ENCODE data around the gene PCCA.
"Not testable (repeated sequence)": the region's sequence is repeated elsewhere in the genome, so short reads cannot be mapped to it uniquely, and the experiment has no call there.

PCCA gene

DNA sequence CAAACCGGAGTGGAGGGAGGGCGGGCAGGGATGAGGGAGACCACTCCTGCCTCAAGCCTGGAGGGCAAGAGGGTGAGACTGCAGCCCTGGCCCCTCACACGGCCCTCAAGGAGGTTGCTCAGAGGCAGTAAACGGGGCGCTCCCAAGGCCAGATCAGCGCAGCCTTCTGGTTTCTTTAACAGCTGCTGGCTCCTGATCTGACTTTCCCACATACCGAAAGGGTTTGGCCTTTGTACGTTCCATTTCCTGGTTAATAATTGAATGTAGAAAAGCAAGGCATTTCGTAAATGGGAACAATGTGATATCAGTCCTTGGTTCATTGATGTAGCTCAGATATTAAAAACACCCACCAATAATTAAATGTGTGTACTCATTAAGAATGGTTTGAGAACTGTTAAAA, 428.2 kb downstream of the PCCA start:
- no peak for DNase-seq

DNA sequence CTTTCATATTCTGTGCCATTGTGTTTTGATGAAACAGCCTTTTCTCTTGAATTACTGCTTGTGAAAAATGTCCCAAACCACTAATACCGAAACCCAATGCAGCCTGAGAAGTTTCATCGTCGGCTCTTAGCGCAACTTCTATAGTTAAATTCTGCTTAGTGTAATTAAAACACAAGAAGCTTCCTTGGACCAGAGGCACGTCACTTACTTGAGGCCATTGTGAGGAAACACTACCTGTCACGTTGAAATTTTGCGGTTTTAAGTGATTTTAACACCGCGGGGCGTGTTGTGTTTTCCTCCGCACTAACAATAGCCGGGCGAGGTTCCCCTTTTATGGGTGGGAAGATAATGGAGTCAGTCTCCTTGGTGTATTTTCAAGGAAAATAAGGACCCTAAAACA, 428.8 kb downstream of the PCCA start:
- DNase-seq: no peak

DNA sequence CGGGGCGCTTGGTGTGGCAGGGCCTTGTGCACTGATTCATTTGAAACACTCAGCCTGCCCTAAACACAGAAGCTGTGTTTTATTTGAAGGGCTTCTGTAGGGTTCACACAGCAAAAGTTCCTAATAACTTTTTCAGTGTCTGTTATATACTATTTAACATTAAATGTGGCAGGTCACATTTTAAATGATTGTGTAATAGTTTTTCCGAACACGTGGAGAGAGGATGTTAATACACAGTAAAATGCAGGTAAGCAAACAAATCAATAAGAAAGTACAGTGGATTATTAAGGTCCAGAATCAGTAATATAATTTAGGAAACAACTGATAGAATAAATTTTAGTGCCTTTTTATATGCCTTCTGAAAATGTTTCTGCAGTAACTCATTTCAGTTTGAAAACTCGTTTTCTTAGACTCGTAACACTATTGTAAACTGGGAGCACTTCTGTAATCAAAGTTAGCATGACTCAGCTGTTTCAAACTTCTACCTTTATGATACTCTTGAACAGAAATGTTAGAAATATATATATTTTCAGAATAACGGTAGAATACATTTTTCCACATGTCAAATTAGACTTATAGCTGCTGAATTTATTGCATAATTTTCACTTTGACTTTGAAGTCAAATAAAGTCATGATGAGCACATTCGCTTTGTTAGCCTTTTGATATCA, 429.6 kb downstream of the PCCA start:
- no peak for DNase-seq

DNA sequence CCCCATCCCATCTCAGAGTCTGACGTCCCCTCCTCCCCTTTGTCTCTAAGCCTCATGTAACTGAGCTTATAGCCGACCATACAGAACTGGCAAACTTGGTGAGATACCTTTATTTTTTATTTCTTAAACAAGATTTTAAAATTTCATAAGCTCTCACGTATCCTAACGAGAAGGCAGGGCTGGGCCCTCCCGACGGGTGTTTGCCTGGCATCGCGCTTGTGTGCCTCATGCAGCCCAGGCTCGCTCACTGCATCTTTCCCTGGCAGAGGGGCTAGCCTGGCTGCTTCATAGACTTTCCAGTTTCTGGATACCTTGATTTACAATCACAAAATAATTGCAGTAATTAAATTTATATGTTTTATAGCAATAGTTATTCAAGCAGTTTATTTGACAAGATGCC, 430.7 kb downstream of the PCCA start:
- DNase-seq: no peak

DNA sequence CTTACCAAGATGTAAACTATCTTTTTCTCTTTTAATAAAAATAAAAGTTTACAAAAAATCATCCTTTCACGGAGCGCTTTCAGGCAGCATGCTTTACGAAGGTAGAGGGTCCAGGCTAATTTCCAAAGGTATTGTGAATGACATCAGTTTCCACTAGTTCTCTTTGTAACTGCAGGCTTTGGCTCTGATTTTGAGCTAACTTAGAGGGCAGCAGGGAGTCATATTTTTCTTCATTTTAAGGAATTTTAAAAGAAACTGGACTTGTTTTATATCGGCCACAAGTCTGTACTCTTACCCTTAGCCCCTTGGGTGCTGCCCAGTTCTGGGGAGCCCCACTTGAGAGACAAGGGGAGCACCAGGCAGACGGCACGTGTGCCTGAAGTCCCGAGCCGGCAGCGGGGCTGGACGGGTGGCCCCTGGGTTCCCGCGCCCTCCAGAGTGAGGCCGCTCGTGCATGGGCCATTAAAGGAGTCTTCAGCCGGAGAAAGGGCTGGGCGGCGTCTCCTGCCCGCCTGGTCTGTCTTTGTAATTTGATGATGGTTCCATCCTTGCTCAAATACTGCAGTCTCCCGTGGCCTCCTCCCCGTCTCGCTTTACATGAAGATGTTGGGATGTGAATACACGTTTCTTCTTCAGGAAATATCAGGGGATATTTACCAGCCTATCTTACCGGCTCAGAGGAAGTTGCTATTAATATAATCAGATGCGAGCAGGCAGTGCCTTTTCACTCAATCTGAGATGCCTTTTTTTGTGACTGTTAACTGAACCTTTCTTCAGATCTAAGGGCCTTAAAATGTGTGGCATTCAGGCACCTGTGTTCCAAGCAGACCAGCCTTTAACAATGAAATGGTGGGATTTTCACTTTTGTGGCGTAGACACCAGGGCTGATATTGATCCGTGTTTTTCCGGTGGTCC, 432.3 kb downstream of the PCCA start:
- DNase-seq: no peak

DNA sequence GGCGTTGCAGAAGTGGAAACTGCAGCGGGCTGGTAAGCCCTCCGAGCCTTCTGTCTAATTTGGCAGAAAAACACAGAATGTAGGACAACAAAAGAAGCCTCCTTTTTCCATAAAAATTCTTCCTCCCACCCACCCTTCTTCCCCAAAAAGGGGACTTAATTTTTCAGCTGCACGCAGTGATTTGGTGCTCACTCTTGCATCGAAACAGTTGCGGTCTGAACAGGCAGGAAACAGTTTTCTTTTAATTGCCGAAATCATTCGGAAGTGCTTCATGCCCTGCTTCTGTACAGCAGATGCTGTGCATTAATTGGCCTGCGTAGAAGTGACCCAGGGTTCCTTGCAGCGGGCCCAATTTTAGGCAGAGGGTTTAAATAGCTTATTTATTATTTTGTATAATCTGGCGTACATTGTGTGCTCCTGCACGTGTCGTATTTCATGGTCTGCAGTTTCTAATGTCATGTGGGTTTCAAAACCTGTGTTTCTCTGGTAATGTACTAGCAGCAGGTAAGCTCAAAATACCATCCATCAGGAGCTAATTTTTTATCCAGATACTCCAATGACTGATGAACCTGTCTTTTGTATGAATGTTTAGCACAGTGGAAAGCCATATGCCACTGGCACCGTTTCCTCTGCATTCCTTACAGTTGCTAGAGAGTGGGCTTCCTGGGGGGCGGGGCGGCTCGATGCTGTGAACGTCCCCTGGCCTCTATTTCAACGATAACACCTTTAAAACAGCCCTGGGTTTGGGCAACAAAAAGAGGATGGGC, 433.1 kb downstream of the PCCA start:
- no peak for DNase-seq

DNA sequence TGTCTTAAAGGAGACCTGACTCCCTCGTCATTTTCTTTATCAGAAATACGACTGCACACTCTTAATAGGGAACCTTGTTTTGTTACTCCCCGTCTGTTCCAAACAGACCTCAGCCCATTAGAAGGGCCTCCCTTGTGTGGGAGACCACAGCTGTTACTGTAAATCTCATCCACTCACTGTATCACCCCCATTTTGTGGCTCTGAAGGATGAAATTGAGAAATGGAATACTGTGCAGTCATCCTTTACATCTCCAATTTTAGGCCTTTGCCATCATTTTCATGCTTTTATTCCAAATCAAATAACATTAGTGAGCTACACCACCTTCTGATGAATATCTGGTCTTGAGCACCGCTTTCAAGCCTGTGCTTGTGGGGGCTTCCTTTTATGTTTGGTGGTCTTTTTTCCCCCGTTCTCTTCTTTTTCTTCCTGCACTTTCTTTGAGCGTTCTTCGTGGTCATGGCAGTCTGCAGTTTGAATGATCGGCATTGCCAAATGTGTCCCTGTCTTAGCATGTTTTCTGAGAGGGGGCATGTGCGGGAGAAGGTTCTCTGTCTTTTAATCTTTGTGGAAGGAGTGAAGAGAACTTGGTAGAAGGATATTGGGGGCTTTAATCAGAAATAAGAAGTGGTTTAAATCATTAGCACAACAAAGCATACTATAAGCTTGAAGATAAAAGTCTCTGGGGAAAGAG, 433.9 kb downstream of the PCCA start:
- DNase-seq: no peak

DNA sequence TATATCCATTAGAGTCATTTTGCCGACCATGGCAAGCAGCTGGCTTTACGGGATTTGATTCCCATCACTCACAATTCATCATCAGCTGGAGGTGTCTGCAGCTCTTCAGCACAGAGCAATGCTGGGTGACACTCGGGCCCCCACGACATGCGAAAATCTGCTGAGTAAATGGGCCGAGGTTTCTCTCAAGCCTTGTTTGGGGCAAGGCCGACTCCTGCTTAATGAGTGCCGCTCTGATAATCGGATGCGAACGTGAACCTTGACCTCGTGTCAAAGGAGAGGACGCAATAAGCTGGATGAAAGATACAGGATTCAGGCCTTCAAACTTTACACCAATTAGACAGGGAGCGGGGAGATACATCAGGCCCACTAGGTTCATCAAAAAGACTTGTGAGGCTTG, 434.5 kb downstream of the PCCA start:
- DNase-seq: no peak

DNA sequence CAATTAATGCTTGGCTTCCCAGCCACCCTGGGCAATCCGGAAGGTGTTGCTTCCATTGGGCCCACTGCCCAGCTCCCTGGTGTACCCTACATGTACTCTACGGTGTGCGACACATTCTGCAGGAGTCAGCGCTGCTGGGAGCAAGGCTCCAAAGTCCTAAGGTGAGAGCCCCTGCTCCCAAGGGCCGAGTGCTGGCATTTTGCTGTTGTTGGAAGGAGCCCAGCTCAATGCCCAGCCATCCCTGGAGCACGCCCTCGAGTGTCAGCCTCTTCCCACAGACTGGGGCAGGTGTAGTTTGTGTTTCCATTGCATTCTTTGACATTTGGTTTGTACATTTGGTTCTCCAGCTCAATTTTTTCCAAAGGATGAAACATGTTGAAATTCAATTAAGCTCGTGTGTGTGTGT, 435.1 kb downstream of the PCCA start:
- DNase-seq: no peak

DNA sequence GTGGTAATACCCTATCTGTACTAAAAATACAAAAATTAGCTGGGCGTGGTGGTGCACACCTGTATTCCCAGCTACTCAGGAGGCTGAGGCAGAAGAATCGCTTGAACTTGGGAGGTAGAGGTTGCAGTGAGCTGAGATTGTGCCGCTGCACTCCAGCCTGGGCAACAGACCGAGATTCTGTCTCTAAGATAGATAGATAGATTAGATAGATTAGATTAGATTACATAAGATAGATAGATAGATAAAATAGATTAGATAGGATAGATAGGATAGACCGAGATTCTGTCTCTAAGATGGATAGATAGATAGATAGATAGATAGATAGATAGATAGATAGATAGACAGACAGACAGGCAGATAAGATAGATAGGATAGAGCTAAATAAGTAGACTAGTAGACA, 435.8 kb downstream of the PCCA start:
- not testable (repeated sequence) for DNase-seq

DNA sequence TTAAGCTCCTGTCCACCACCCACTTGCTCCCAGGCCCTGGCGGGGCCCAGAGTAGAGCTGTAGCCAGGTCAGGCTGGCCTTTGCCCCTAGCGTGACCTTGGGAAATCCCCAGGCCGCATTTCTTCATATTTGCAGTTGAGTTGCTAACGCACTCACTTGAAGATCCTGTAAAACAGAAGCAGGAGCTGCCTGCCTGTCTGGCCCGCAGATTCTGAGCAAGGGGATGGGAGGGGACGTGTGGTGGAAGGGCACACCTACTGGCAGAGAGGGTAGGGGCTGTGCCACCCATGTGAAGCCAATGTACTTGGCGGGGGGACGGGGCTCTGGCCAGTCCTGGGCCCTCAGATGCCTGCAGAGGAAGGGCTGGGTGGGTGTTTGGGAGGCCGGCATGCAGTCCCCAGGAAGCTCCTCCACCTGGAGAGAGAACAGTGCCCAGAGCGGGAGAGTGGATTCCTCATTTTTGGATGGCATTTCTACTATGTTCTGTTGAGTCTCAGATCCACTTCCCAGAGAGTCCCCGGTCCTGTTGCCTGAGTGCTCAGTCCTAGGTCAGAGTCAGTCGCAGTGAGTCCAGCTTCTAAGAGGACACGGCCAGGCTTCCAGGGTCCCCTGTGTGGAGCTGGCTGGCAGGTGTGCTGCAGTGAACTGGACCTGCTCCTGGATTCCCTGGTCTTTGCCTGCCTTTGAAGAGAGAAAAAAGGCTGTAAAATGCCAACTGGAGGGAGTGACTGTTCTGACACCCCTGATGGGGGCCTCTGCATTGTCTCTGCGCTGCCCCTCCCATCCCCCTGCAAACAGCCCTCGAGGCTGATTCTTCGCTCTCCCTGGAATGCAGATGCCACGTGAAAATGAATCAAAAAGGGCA, 436.8 kb downstream of the PCCA start:
- no peak for DNase-seq

DNA sequence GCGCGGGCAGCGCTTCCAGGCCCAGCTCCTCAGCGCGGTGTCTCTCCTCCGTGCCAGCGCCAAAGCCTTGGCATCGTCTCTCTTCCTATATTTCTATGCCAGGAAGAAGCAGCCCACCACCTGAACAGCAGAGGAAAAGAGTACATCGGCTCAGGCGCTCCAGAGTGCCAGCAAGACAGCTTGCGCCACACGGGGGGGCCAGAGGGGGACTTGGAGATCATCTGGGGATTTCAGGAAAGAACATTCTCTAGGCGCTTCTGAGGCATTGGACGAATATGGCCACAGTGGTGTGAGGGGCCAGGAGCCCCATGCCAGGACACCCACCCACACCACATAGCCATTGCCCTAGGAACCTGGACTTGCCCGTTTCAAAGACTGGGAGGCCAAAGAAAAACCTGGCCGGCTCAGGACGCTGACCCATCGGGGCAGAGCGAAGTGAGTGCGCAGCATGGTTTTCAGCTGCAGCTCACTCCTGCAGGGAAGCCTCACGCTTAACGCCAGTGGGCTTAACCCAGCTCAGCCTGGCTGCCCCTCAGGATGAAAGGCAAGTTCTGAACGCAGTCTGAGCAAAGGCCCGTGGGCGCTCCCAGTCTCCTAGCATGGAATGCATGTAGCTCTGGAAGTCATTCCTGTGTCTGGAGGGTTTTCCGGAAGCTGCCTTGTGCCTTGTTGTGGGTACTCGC, 437.6 kb downstream of the PCCA start:
- no peak for DNase-seq

DNA sequence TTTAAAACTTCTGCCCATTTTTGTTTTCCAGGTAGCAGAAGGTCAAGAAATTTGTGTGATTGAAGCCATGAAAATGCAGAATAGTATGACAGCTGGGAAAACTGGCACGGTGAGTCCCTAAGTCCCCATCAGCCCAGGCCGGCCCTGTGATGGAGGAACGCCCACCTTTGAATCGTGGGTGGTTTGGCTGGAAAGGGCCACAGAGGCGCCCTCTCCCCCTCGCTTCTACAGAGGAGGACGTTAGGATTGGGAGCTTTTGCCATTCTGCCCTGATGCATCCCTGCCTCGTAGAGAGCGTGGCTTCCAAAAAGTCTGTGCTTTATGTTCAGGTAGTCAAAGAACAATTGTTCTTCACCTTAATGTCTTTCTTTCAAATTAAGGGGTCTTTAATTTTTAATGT, 438.8 kb downstream of the PCCA start:
- no peak for DNase-seq

DNA sequence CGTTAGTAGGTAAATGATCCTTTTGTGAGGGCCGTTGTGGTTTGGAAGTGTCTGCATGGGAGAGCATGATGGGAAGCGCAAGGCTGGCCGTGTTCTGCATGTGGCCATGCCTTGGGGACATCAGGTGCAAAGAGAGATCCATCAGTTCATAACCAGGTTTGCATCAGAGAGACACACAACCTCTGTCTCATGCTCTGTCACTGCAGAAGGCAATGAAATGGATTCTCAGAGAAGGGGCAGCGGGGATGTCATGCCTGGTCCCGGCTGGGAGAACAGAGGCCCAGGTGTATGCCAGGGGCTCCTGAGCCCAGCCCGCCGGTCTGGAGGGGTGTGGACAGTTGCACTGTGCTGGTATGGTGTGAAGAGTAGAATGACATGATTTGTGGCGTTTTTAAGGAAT, 439.5 kb downstream of the PCCA start:
- DNase-seq: no peak

DNA sequence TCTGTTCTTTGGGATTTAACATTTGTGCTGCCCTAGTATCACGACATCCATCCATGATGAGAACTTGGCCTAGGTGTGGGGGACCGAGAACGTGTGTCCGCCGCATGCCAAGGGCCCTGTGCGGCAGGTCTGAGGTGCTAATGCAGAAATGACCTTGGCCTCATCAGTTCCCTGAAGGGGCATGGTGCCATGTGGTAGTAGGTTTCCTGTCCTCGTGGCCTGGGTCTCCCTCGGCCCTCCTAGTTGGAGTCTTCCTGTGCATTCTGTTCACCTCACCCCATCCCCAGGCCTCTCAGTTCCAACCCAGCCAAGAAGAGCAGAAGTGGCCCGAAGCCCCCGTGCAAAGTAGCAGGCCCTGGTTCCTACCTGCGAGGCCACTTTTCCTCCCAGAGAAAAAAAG, 439.9 kb downstream of the PCCA start:
- no peak for DNase-seq

DNA sequence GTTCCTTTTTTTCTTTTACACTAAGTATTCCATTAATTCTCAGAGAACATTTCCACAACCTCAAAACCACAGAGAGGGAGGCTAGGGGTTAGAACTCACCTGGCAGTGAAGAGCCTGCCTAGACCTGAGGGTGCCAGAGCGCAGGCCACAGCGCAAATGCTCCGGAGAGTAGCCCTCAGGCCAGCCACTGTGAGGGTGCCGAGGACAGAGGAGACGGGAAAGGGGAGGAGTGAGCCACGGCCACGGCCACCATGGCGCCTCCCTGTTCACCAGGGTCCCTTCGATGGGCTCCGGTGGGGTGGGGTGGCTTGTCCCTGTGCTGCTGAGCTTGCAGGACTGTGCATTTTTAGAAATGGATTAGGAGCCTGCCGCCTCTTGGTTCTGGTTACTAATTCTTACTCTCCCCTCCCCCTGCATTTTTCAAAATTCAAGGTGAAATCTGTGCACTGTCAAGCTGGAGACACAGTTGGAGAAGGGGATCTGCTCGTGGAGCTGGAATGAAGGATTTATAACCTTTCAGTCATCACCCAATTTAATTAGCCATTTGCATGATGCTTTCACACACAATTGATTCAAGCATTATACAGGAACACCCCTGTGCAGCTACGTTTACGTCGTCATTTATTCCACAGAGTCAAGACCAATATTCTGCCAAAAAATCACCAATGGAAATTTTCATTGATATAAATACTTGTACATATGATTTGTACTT, 440.9 kb downstream of the PCCA start:
- no peak for DNase-seq

DNA sequence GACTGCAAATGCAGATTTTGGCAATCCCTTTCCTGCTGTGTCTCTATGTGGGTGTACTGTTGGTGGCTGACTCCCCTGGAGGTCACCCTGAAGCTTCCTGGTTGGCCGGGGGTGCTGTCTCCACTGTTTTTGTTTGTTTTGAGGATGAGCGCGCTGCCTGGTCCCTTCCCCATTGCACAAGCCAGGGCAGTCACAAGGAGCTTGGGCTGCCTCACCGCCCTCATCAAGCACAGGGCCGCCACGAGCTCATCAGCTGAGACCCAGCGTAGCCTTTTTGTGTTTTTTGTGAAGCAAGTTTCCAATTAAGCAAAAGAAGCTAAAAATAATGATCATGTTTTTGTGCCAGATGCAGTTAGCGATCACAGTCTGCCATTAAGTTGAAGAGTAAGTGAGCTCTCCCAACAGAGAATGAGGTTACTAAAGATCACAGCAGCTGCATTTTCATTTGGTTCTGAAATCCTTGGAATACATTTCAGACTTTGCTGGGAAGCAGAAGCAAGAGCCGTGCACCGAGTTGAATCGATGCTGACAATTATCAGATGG, 441.8 kb downstream of the PCCA start:
- DNase-seq: no peak

DNA sequence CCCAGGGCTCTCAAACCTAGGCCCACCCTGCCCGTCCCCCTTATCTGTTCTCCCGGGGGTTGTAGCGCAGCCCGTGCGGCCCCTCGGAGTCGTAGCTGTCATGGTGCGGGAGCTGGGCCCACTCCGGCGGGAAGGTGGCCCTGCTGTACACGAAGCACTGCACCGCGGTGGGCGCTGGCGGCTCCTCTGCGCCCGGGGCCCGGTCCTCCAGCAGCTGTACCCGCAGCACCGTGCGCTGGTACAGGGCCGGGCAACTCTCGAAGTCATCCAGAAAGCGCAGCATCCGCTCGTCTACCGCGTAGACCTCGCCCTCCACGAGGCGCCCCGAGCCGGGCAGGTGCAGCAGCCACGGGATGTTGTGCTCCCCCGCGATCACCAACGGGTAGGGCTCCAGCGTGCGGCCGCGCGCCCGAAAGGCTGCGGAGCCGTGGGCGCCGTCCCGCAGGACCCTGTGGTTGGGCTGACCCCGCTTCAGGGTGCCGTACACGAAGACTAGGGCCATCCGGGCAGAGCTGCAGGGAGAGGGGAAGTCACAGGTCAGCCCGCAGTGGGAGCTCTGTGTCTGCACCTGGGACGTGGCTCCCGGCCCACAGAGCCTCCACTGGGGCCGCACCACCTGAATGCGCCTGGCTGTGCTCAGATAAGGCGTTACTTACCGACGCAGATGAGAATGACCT, 443.3 kb downstream of the PCCA start:
- DNase-seq: no peak

DNA sequence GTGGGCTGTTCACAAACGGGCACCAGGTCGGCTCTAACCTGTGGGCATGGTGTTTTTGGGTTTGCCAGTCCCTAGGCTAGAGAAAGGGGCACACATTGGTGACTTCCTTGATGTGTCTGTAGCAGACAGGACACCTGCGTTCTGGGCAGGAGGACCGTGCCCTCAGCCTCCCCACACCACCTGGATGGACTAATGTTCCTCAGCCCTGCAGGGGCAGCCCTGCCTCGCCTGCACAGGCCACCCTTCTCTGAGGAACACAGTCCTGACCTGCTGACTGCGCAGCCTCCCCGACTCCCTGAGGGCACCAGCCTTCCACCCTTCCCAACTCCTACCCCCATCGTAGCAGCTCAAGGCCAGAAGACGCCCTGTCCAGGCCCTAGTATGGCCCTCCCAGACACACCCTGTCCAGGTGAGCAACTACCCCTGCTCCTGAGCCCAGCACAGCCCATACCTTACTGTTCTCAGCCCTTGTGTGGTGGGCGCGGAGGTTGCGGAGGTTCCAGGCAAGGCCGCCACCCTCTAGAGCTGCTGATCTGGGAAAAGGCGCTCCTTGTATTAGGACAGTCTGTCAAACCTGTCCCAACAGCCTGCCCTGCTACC, 444.0 kb downstream of the PCCA start:
- no peak for DNase-seq
